HG03521 (cell line): ENCODE measurements around the gene NYNRIN.

ENCODE experiments used
- ATAC-seq: cut with Tn5 transposase; IDR thresholded peaks from one replicate; pipeline ENCODE4 v1.9.1; 2021; ENCODE audit warnings: mild to moderate bottlenecking, moderate library complexity; ENCODE audit not compliant: unreplicated experiment

The NYNRIN gene

DNA sequence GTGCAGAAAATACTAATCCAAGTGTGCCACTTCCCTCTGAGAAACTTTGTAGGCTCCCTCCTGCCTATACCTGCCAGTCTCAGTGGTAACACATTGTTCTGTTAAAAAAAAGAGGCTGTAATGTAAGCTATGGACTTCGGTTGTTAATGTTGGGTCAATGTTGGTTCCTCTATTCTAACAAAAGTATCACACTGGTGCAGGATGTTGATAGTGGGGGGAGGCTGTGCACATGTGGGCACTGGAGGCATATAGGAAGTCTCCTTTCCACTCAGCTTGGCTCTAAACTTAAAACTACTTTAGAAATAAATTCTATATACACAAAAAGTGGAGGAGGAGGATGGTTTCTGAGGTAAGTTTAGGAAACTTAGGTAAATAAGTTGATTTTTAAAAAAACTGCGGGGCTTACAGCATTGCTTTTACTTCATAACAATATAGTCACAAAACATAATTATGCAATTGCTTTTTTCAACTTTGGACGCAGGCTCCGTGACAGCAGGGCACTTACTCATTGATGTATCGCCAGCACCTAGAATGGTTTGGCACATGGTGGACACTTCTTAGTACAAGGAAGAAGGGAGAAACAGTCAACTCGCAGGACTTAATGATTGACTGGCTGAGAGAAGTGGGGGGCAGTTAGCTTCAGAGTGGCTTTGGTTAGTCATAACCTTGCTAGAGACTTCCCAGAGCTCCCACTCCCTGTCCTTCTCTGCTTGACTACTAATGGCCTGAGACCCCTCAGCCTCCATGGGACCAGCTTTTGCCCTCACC, 7.9 kb upstream of the NYNRIN start:
- ATAC-seq: no peak

DNA sequence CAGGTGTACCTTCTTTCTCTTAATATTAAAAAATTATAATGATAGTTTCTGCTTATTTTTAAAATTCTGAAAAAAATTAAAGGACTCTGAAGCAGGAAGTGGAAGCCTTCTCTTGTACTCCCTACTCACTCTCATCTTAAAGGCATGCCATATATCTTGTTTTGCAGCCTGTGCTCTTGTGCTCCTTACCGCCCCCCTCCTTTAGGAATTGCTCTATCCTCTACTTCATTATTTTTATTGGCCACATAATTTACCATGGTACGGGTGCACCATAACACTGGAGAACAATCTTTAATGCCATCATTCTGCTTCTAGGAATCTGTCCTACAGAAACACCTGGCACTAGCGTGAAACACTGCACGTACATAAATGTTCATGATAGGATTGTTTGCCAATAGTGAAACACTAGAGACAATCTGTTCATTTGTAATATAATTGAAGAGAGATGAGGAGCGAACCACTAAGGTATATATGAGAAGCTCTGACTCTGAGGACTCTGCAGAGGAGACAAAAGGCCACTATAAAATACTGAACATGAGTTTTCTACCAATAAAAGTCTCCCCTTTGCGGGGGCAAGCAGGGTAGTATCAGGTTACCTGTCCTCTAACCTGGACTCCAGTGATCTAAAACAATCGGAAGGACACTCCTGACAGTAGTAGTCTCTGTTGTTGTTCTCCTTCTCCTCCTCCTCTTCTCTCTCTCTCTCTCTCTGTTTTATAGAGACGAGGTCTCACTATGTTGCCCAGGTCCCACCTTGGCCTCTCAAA, 6.3 kb upstream of the NYNRIN start:
- no peak for ATAC-seq

GRCh38 chr14:24394275-24394674, 4.5 kb upstream of the NYNRIN start:
- no peak for ATAC-seq

- no peak for ATAC-seq
These were observed 2.9 kb upstream of the NYNRIN start for GRCh38 chr14:24395609-24396582.

- ATAC-seq: no peak
These were observed 1.0 kb upstream of the NYNRIN start for GRCh38 chr14:24397639-24398292.

DNA sequence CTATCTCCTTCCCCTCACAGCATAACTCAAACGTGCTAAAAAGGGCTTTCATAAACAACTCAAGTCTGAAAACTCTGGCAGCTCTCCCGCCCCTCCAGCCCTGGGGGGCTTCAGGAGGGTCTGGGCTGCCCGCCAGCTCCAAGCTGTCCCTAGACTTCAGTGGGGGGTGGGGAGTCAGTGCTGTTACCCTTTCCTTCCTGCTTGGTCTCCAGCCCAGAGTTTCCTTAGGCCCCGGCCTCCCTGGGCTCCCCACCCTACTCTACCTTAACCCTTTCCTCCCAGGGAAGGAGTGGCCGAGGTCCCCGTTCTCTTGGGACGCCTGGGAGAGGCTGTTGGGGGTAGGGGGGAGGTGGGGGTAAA, 530 bp upstream of the NYNRIN start:
- no peak for ATAC-seq

DNA sequence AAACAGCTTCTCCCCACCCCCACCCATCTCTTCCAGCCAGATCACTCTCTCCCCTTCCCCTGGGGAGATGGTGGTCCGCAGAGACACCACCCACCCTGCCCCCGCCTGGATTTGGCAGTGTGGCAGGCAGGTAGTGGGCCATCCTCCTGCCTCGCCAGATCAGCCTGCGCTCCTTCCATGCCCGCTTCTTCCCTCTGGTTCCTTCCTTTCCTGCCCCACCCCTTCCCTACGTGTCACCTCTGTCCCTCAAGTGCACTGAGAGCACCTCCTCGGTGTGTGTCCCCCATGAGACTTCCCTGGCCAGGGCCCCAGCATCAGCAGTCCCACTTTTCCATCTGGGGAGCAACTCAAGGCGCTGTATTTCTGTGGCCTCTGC, 632 bp downstream of the NYNRIN start:
- ATAC-seq: no peak

DNA sequence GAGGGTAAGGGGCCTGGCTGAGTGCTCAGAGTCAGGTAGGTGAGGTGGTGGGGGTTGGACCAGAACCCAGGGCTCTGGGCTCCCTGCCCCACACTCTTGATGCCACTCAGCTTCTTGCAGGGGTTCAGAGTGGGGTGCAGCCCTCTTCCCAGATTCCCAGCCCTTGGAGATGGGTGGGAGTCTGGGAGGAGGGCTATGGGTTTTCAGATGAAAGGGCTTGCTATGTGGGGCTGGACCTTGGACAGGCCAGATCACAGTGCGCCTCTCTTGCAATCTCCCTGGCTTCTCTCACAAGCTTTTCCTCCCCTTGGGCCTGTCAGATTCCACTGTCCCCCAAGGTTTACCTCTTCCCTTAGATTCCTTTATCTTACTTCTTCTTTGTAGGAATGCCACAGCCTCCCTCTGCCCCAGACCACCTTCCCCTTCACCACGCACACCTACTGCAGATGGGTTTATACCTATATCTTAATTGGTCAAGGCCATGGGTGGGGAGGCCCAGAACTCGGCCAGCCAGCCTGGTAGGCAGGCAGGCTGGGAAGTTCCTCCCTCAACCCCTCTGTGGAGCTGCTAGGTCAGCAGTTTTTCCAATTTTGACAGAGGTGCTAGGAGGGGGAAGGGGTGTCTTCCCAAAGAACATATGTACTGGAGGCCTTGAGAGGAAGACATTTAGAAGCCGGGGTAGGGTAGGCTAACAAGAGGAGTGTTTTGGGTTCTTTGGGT, 1.4 kb downstream of the NYNRIN start:
- ATAC-seq: no peak

GRCh38 chr14:24401810-24402702, 3.3 kb downstream of the NYNRIN start:
- ATAC-seq: no peak

GRCh38 chr14:24403294-24403998, 4.6 kb downstream of the NYNRIN start:
- ATAC-seq: no peak

DNA sequence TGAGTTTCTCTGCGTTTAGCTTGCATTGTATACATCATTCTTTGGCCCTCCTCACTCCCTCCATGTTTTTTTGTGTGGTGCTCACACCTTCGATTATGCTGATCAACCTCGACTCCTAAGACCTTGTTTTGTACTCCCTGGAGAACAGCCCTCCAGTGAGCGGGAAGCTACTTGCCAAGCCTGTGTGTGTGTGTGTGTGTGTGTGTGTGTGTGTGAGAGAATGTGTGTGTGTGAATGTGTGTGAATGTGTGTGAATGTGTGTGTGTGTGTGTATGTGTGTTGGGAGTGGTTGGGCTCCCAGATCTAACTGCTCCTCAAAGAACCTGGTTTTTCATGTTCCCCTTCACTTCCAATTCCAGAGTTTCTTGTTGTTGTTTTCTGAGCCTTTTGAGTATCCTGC, 6.0 kb downstream of the NYNRIN start:
- no peak for ATAC-seq

DNA sequence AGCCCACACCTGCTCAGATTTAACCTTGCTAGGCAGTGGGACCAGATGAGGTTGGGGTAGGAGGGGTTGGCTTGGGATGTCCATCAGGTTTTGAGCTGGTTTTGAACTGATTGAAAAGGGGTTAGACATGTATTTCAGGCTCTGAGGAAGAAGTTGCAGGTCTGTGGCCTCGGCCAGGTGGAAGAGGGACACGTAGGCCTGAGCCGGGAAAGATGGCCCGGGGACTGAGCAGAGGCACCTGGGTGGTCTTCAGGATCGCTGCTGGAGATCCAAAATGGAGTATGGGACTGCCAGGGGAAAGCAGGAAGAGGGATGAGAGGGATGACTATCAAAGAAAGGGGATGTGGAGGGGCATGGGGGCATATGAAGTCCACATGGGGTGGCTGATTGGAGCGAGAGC, 7.6 kb downstream of the NYNRIN start:
- no peak for ATAC-seq

DNA sequence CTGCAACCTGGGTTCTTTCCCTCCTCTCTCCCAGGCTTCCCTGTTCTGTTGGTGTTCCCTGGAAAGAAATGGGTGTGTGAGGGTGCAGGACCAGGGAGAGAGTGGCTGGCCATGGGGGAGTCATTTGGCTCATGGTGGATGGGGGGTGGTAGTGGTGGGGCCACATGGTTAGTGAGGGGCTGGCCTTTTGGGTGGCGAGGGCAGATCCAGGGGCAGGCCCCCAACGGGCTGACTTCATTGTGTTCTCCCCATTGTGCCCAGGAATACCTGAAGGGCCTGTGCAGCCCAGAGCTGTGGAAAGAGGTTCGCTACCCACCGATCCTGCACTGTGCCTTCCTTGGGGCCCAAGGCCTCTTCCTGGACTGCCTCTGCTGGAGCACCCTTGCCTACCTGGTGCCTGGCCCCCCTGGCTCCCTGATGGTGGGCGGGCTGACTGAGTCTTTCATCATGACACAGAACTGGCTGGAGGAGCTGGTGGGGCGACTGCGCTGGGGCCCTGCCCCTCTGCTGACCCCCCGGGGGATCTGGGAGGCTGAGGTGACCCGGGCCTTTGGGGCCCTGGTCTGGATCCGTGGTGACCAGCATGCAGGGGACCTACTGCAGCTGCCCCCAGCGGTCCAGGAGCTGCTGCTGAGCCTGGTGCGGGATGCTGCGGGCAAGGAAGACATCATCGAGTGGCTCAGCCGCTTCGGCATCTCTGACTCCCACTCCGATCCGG, 9.0 kb downstream of the NYNRIN start:
- no peak for ATAC-seq

GRCh38 chr14:24408764-24409163, 10.0 kb downstream of the NYNRIN start:
- ATAC-seq: no peak

DNA sequence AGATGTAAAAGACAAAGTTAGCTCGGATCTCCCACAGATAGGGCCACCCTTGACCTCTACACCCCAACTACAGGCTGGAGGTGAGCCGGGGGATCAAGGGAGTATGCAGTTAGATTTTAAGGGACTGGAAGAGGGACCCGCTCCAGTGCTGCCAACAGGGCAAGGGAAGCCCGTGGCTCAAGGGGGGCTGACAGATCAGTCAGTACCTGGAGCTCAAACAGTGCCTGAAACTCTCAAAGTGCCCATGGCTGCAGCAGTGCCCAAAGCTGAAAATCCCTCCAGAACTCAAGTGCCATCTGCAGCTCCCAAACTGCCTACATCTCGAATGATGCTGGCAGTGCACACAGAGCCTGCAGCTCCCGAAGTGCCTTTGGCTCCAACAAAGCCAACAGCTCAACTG, 10.4 kb downstream of the NYNRIN start:
- ATAC-seq: no peak

DNA sequence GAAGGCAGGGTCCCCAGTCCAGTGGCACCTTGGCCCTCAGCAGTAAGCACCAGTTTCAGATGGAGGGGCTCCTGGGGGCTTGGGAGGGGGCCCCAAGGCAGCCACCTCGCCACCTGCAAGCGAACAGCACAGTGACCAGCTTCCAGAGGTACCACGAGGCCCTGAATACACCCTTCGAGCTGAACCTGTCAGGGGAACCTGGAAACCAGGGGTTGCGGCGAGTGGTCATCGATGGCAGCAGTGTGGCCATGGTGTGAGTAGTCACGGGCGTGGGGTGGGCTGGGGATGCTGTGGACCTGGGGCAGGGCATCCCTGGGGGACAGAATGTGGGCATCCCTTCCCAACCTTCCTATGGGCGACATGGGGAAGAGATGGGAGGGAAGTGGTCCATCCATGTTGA, 11.2 kb downstream of the NYNRIN start:
- ATAC-seq: no peak

DNA sequence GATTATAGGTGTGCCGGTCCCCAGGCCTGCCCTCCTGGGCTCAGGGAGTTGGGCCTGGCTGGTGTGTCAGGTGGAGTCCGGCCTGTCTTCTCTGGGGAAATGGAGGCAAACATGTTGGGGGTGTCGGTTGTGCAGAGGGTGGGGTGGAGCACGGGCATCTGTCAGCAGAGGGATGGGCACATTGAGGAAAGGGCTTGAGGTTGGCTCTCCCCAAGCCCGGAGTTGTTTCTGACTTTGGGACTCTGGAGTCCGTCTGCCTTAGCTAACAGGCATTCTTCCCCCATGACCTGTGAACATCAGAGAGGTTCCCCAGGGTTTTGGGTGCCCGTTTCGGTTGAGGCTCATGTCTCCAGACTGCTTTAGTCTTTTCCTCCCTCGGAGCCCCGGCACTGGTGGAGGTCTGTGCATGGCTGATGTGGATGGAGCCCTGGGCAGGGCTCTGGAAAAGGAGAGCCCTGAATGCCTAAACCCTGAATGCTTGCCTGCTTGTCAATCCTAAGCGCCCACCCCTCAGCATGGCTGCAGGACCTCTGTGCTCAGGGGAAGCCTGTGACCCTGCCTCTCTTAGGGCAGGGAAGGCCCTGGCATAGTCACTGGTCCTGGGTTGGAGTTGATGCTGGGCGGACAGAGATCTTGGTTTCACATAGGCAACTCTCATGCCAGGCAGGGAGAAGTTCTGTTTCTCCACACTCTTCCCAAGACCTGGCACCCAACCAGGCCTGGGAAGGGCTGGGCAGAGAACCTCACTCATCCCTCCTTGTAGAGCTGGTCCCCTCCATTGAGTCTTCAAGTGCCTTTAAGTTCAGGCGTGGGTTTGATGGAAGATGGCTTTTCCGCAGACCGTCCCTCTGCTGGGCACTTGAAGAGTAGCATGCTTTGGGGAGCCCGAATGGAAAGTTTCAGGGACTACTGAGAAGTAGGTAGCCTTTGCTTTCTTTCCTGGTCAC, 12.9 kb downstream of the NYNRIN start:
- no peak for ATAC-seq
